ENCODE data around the gene NMT2.

DNA sequence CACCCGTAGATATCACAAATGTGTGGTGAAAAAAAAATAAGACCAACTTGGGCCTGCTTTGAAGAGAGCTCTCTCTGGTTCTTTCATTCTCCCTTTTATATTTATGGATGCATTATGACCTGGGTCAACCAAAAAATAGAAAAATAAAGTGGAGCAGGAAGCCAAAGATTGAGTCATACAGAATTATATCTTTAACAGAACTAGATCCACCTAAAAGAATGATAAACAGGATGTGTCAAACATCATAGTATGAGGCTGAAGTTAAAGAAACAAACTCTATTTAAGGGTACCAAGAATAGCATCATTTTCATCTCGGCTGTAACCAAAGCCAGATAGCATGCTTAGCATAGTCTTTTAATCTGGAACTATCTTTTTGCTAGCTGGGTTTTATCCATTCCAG lies 28.8 kb upstream of the NMT2 start:
- TF ChIP-seq, protein P1, sequence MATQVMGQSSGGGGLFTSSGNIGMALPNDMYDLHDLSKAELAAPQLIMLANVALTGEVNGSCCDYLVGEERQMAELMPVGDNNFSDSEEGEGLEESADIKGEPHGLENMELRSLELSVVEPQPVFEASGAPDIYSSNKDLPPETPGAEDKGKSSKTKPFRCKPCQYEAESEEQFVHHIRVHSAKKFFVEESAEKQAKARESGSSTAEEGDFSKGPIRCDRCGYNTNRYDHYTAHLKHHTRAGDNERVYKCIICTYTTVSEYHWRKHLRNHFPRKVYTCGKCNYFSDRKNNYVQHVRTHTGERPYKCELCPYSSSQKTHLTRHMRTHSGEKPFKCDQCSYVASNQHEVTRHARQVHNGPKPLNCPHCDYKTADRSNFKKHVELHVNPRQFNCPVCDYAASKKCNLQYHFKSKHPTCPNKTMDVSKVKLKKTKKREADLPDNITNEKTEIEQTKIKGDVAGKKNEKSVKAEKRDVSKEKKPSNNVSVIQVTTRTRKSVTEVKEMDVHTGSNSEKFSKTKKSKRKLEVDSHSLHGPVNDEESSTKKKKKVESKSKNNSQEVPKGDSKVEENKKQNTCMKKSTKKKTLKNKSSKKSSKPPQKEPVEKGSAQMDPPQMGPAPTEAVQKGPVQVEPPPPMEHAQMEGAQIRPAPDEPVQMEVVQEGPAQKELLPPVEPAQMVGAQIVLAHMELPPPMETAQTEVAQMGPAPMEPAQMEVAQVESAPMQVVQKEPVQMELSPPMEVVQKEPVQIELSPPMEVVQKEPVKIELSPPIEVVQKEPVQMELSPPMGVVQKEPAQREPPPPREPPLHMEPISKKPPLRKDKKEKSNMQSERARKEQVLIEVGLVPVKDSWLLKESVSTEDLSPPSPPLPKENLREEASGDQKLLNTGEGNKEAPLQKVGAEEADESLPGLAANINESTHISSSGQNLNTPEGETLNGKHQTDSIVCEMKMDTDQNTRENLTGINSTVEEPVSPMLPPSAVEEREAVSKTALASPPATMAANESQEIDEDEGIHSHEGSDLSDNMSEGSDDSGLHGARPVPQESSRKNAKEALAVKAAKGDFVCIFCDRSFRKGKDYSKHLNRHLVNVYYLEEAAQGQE (IDR thresholded peaks at IDR 0.05): no peak
- TF ChIP-seq, protein P2, sequence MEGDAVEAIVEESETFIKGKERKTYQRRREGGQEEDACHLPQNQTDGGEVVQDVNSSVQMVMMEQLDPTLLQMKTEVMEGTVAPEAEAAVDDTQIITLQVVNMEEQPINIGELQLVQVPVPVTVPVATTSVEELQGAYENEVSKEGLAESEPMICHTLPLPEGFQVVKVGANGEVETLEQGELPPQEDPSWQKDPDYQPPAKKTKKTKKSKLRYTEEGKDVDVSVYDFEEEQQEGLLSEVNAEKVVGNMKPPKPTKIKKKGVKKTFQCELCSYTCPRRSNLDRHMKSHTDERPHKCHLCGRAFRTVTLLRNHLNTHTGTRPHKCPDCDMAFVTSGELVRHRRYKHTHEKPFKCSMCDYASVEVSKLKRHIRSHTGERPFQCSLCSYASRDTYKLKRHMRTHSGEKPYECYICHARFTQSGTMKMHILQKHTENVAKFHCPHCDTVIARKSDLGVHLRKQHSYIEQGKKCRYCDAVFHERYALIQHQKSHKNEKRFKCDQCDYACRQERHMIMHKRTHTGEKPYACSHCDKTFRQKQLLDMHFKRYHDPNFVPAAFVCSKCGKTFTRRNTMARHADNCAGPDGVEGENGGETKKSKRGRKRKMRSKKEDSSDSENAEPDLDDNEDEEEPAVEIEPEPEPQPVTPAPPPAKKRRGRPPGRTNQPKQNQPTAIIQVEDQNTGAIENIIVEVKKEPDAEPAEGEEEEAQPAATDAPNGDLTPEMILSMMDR (IDR thresholded peaks at IDR 0.05): no peak
- no peak for TF ChIP-seq PBX3 (IDR thresholded peaks at IDR 0.05)
- TF ChIP-seq SREBF2 (IDR thresholded peaks at IDR 0.05): no peak
- no peak for TF ChIP-seq SMC3 (IDR thresholded peaks at IDR 0.05)
